ENCODE measurements around the gene KRTAP17-1.

DNA sequence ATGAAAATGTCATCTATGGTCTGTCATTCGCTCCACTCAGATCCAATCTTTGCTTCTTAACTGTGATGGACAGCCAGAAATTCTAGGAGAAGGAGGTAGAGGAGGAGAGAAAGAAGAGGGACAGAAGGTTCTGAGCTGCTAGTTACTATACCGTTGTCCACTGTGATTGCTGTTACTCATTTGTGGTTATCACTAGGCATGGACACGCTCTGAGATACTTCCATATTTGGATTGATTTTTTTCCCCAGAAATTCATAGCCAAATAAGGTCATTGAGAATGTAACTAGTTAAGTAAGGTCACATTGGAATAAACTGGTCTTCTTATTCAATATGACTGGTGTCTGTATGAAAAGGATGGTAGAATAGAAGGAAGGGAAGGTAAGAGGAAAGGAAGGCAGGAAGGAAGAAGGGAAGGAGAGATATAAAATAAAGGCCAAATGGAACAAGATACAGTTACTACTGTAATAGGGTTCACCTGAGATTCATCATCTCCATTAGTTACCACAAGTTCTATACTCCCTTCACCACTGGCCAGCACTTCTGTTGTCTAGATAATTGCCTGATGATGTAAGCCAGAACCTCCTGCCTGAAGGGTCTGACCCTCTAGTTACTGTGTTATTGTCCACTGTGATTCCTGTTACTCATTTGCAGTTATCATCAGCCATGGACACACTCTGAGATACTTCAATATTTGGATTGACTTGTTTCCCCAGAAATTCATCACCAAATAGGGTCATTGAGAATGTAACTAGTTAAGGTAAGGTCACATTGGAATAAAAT is 37.1 kb downstream of the KRTAP17-1 start:
- TF ChIP-seq, protein P1, sequence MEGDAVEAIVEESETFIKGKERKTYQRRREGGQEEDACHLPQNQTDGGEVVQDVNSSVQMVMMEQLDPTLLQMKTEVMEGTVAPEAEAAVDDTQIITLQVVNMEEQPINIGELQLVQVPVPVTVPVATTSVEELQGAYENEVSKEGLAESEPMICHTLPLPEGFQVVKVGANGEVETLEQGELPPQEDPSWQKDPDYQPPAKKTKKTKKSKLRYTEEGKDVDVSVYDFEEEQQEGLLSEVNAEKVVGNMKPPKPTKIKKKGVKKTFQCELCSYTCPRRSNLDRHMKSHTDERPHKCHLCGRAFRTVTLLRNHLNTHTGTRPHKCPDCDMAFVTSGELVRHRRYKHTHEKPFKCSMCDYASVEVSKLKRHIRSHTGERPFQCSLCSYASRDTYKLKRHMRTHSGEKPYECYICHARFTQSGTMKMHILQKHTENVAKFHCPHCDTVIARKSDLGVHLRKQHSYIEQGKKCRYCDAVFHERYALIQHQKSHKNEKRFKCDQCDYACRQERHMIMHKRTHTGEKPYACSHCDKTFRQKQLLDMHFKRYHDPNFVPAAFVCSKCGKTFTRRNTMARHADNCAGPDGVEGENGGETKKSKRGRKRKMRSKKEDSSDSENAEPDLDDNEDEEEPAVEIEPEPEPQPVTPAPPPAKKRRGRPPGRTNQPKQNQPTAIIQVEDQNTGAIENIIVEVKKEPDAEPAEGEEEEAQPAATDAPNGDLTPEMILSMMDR (IDR thresholded peaks at IDR 0.05): no peak
- TF ChIP-seq POLR2A (IDR thresholded peaks at IDR 0.05): no peak
